Measurements from ENCODE around the gene TMEM143. TPM values are rescaled to one million over a fixed set of nuclear protein-coding genes. Genes with fewer than 3 reads are reported as not detected.
A peak's percentile ranks its signal among the peaks of the same experiment; 100 is the strongest.

Gene TMEM143
- total RNA-seq, 3 donors from 2014 or later (not counting 1 experiment from before 2014, with no cell fraction given) = 10.2 to 12.3 (median 11.1) TPM

- Mint-ChIP-seq H3K27me3 (ENCODE audit: low read depth in 2 of 2) (peaks cover 0 to 25% of the 10 kb centered on the region in 2 donors), H3K4me3 (peak overlapping the region; percentile 92), H3K36me3 (no peaks in the 10 kb centered on the region), H3K9me3 (no peaks in the 10 kb centered on the region), H3K27ac (peak overlapping the region; percentile 84 to 85), H3K4me1 (peaks cover 13 to 44% of the 10 kb centered on the region in 2 donors)
- peak; percentile 53 for TF ChIP-seq CTCF (IDR thresholded peaks at IDR 0.05)
- 5% methylated on average over 23 of the region's 24 CpGs for WGBS (ENCODE audit: insufficient coverage)
- H3K4me1 ChIP-seq (ENCODE audit: control insufficient read depth, insufficient read depth, low read length) = peaks cover 46% of the 10 kb centered on the region
- ATAC-seq = peak; percentile 72 to 81 (median 74)
- H3K27ac ChIP-seq (ENCODE audit: low read length) = peak overlapping the region; percentile 88
- intact Hi-C loops (cut with micrococcal nuclease) = loop anchor here (2.0 kb wide), 1 partner anchor 26 kb away; the partner anchor contains the start of gene SYNGR4
- no peaks in the 10 kb centered on the region for H3K9me3 ChIP-seq (ENCODE audit: control insufficient read depth, insufficient read depth, low read length)
- H3K36me3 ChIP-seq (ENCODE audit: control insufficient read depth, insufficient read depth, low read length) = peaks cover 17% of the 10 kb centered on the region
- peak; percentile 64 to 80 for DNase-seq
- H3K27me3 ChIP-seq (ENCODE audit: control insufficient read depth, insufficient read depth, low read length) = peaks cover 22% of the 10 kb centered on the region
- H3K4me3 ChIP-seq (ENCODE audit: low read length) = peak overlapping the region; percentile 79
Observed at GRCh38 chr19:48390188-48391099, 26.7 kb upstream of the TMEM143 start.

GRCh38 chr19:48386981-48387380 lies 23.2 kb upstream of the TMEM143 start:
- Mint-ChIP-seq H3K27ac (no peak overlapping the region), H3K4me1 (peaks cover 13 to 24% of the 10 kb centered on the region in 2 donors), H3K27me3 (ENCODE audit: low read depth in 2 of 2) (peaks cover 0 to 4% of the 10 kb centered on the region in 2 donors), H3K36me3 (no peaks in the 10 kb centered on the region), H3K9me3 (no peaks in the 10 kb centered on the region), H3K4me3 (no peak overlapping the region)
- Histone ChIP-seq H3K4me1 (ENCODE audit: control insufficient read depth, insufficient read depth, low read length) (peaks cover 21% of the 10 kb centered on the region), H3K9me3 (ENCODE audit: control insufficient read depth, insufficient read depth, low read length) (no peaks in the 10 kb centered on the region), H3K4me3 (ENCODE audit: low read length) (no peak overlapping the region), H3K27ac (ENCODE audit: low read length) (no peak overlapping the region), H3K27me3 (ENCODE audit: control insufficient read depth, insufficient read depth, low read length) (no peaks in the 10 kb centered on the region), H3K36me3 (ENCODE audit: control insufficient read depth, insufficient read depth, low read length) (peaks cover 34% of the 10 kb centered on the region)
- ATAC-seq (no peak), DNase-seq (no peak)
- intact Hi-C loops (cut with micrococcal nuclease) = no loop called here
- no peak for TF ChIP-seq CTCF (IDR thresholded peaks at IDR 0.05)
- 100% methylated on average over 2 of the region's 3 CpGs for WGBS (ENCODE audit: insufficient coverage)

DNA sequence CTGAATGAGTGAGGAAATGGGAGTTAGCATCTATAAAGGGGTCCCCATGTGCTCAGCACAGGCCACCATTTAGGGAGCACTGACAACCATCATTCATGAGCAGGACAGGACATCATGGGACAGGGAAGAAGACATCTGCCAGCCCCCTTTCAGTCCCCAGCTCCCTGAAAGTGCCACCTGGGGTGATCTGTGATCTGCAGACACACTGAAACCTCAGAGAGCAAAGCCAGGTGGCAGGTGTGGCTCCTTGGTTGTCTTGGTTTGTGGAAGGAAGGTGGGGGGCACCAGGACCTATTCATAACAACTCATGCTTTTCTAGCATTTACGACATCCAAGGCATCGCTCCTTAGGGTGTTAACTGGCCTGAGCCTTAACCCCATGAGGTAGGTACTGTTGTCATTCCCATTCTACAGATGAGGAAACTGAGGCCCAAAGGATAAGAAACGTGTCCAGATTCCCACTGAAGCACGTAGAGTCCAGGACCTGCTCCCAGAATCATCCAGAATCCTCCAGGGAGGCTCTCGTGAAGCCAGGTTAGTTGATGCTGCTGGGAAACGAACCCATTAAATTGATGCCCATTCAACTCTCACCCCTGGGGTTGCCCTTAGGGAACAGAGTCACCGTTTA lies 21.8 kb upstream of the TMEM143 start:
- Histone ChIP-seq H3K27ac (ENCODE audit: low read length) (no peak overlapping the region), H3K4me3 (ENCODE audit: low read length) (no peak overlapping the region), H3K27me3 (ENCODE audit: control insufficient read depth, insufficient read depth, low read length) (no peaks in the 10 kb centered on the region), H3K9me3 (ENCODE audit: control insufficient read depth, insufficient read depth, low read length) (no peaks in the 10 kb centered on the region), H3K4me1 (ENCODE audit: control insufficient read depth, insufficient read depth, low read length) (peaks cover 7% of the 10 kb centered on the region), H3K36me3 (ENCODE audit: control insufficient read depth, insufficient read depth, low read length) (peaks cover 34% of the 10 kb centered on the region)
- H3K27me3 Mint-ChIP-seq (ENCODE audit: low read depth in 2 of 2) = no peaks in the 10 kb centered on the region
- DNase-seq (no peak), ATAC-seq (no peak)
- no peak for TF ChIP-seq CTCF (IDR thresholded peaks at IDR 0.05)
- peaks cover 5 to 11% of the 10 kb centered on the region in 2 donors for H3K4me1 Mint-ChIP-seq
- intact Hi-C loops (cut with micrococcal nuclease) = no loop called here
- no peaks in the 10 kb centered on the region for H3K36me3 Mint-ChIP-seq
- H3K27ac Mint-ChIP-seq = peak overlapping the region in 1 of 2 donors; percentile 59
- 95% methylated on average over 7 of the region's 7 CpGs for whole genome bisulfite sequencing (ENCODE audit: insufficient coverage)
- no peak overlapping the region for H3K4me3 Mint-ChIP-seq
- no peaks in the 10 kb centered on the region for H3K9me3 Mint-ChIP-seq
